ENCODE results near the gene BCL2.

Gene BCL2

GRCh38 chr18:63140038-63140450 lies 179.5 kb downstream of the BCL2 start:
- DNase-seq (ENCODE audit: low read depth, low spot score): no peak

- DNase-seq (ENCODE audit: low read depth, low spot score): no peak
Observed at GRCh38 chr18:63138436-63139340, 180.9 kb downstream of the BCL2 start.

GRCh38 chr18:63137999-63138435 lies 181.6 kb downstream of the BCL2 start:
- DNase-seq (ENCODE audit: low read depth, low spot score): no peak

GRCh38 chr18:63135101-63135500 lies 184.5 kb downstream of the BCL2 start:
- DNase-seq (ENCODE audit: low read depth, low spot score): no peak

- DNase-seq (ENCODE audit: low read depth, low spot score): no peak
Observed at GRCh38 chr18:63132819-63133200, 186.8 kb downstream of the BCL2 start.

- no peak for DNase-seq (ENCODE audit: low read depth, low spot score)
Observed at GRCh38 chr18:63131959-63132818, 187.4 kb downstream of the BCL2 start.

- peak; percentile 31 for DNase-seq (ENCODE audit: low read depth, low spot score)
Observed at GRCh38 chr18:63131106-63131958, 188.2 kb downstream of the BCL2 start.

GRCh38 chr18:63130176-63130575 lies 189.4 kb downstream of the BCL2 start:
- DNase-seq (ENCODE audit: low read depth, low spot score): no peak

- DNase-seq (ENCODE audit: low read depth, low spot score): no peak
Observed at GRCh38 chr18:63128237-63128974, 191.2 kb downstream of the BCL2 start.

- no peak for DNase-seq (ENCODE audit: low read depth, low spot score)
Observed at GRCh38 chr18:63126134-63127069, 193.2 kb downstream of the BCL2 start.

- no peak for DNase-seq (ENCODE audit: low read depth, low spot score)
Observed at GRCh38 chr18:63120620-63121019, 198.9 kb downstream of the BCL2 start.

GRCh38 chr18:63119647-63120046 lies 199.9 kb downstream of the BCL2 start:
- DNase-seq (ENCODE audit: low read depth, low spot score): no peak

GRCh38 chr18:63113899-63114565 lies 205.5 kb downstream of the BCL2 start:
- no peak for DNase-seq (ENCODE audit: low read depth, low spot score)

- DNase-seq (ENCODE audit: low read depth, low spot score): no peak
Observed at GRCh38 chr18:63112706-63113105, 206.9 kb downstream of the BCL2 start.

GRCh38 chr18:63111671-63112402 lies 207.7 kb downstream of the BCL2 start:
- no peak for DNase-seq (ENCODE audit: low read depth, low spot score)

- DNase-seq (ENCODE audit: low read depth, low spot score): no peak
Observed at GRCh38 chr18:63109802-63110201, 209.8 kb downstream of the BCL2 start.

- no peak for DNase-seq (ENCODE audit: low read depth, low spot score)
Observed at GRCh38 chr18:63109022-63109421, 210.5 kb downstream of the BCL2 start.

- DNase-seq (ENCODE audit: low read depth, low spot score): no peak
Observed at GRCh38 chr18:63107931-63108330, 211.6 kb downstream of the BCL2 start.

Measured in smooth muscle cell of the brain vasculature (primary cell).